GM19193 (cell line): ENCODE data around the gene AGFG2.

Experiments used
- POLR2A ChIP-seq: IDR thresholded peaks from 4 replicates; pipeline ENCODE4 v1.6.1; 2011; ENCODE audit not compliant: insufficient read depth, insufficient read length; ENCODE audit errors: extremely low read depth

Gene AGFG2

DNA sequence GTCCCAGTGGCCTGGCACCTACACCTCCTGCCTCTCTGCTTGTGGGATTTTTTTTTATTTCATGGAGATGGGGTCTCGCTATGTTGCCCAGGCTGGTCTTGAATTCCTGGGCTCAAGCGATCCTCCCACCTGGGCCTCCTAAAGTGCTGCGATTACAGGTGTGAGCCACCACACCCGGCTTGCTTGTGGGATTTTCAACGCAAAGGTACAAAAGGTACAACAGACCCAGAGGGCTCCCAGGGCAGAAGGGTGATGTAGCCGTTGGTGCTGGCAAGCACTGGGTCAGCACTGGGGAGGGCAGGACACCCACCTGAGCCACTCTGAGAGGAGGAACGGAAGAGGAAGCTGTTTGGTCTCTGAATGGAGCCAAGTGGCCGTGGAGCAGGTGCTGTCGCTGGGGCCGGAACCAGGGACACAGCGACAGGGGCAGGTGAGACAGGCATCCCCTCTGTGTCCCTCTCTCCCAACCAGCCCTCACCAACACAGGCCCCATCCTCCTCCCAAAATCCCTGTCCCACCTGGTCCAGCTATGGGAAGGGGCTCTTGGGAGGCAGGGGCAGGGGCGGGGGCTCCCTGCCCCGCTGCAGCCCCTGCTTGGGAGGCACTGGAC lies 37.5 kb downstream of the AGFG2 start:
- TF ChIP-seq POLR2A, result no peak

DNA sequence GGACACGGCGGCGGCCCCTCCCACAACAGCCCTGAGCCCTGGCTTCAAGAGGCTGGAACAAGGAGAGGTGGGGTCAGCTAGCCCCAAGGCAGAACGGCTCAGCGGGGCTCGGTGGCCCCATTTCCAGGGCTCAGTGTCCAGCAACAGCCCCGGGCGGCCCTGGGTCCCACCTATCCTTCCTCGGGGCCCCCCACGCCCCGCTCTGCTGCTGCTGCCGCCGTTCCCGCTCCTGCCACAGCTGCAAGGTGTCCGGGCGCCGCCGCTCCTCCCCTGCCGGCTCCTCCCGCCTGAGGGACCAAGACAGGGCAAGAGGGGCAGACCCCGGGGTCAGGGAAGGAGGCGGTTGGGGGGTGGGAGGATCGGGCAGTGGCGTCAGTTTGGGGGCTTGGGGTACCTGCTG lies 38.1 kb downstream of the AGFG2 start:
- TF ChIP-seq POLR2A, result no peak

DNA sequence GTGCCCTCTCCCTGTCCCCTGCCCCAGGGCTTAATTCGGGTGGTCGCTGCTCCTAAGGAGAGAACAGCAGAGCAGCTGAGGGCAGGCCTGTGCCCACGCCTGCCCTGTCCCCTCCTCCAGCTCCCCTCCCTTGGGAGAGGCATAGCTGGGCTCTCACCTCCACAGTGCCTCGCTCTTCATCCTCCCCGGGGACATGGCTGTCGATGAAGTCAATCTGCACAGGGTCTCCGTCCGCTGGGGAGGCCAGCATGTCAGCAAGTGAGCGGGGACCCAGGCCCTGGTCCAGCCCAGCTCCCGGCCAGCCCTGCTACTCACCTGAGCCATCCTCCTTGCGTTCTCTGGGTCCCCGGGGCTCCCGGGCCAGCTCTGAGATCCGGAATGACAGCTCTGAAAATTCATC lies 38.5 kb downstream of the AGFG2 start:
- TF ChIP-seq POLR2A, result no peak

DNA sequence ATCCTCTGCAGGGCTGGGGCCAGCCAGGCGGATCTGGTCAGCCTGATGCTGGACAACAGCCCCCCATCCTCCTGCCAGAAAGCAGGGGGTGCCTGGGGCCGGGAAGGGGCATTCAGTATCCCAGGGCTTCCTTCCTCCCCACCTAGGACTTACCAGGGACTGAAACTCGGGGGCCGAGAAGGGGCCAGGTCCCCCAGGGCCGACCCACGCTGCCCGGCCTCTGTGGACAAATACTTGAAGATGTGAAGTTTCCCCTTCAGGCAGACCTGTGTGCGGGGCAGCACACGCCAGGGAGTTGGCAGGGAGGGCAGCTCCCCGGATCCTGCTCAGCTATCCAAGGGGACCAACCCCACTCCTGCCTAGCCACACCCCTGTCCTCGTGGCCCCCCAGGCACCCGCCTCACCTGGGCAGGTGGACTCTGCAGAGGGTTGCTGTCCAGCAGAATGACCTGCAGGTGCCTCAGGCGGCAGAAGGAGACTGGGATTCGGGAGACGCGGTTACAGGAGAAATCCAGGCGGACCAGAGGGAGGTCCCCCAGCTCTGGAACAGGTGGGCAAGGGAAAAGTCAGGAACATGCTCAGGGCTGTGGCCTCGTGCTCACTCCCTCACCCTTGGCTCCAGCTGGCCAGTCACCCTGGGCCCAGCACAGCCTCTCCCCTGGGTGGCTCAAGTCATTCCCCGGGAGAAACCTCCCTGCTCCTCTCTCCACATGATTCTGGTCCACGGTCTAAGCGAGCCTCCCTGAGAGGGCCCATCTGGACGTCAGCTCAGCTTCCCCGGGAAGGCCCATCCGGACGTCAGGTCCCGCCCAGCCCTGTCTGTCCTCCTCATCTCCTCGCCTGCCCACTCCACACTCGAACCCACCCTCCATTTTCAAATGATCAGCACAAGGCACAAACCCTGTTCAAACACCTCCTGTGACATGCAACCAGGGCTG lies 39.5 kb downstream of the AGFG2 start:
- no peak for TF ChIP-seq POLR2A

DNA sequence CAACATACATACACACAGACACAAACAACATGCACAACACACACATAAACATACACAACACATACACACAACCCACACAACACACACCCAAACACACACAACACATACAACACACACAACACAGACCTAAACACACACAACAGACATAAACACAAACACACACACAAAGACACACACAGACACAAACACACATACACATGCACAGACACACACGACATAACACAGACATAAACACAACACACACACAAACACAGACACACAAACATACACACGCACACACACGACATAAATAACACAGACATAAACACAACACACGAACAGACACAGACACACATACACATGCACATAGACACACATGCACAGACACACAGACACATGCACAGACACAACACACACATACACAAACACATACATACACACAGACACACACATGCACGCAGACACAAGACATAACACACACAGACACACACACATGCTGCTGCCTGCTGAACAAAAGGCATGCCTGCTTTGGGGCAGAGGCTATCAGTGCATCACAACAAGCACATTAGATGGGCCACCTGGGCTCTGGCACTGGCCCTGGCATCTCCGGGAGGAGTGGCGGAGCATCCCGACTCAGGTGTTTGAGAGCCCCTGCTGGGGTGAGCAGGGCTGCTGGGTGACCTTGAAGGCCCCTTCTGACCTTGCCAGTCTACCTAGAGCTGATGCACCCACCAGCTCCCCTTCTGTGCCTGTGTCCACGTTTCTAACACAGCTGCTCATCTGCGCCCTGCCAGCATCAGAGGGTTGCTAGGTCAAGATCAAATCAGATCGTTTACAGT lies 41.7 kb downstream of the AGFG2 start:
- no peak for TF ChIP-seq POLR2A

DNA sequence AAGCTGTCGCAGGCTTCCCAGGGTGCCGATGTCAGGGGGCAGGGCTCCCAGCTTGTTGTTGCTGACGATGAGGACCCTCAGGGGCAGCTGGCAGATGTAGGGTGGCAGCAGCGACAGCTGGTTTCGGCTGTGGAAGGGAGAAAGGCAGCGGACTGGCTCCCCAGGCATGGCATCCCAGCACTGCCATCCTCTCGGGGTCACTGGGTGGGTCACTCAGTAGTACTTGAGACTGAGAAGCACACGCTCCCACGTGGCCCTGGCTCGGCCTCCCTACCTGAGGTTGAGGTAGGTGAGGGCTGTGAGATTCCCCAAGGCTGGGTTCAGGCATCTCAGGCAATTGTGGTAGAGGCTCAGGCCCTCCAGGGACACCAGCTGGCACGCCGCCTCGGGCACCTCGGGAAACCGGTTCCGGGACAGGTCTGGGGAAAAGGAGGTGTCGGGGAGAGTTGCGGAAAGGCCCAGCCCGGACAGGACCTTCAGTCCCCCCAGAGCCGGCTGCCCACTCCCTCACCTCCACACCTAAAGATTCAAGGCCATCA lies 43.1 kb downstream of the AGFG2 start:
- TF ChIP-seq POLR2A, result no peak

DNA sequence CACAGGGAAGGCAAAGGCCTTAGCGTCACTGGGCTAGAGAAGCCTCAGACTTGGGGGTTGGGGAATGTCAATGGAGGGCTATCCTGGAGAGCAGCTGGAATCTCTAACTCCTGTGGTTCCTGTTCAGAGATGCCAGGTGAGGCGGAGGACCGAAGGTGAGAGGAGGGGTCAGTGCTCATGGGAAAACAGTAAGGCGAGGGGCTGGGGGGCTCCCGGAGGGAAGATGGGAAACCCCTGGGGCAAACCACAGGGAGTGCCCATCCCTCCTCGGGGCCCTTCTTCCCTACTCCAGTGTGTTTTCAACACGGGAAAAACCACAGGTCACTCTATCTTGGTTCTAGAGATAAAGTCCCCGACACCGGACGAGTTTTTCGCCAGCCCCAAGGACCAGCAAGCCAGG lies 43.6 kb downstream of the AGFG2 start:
- no peak for TF ChIP-seq POLR2A

DNA sequence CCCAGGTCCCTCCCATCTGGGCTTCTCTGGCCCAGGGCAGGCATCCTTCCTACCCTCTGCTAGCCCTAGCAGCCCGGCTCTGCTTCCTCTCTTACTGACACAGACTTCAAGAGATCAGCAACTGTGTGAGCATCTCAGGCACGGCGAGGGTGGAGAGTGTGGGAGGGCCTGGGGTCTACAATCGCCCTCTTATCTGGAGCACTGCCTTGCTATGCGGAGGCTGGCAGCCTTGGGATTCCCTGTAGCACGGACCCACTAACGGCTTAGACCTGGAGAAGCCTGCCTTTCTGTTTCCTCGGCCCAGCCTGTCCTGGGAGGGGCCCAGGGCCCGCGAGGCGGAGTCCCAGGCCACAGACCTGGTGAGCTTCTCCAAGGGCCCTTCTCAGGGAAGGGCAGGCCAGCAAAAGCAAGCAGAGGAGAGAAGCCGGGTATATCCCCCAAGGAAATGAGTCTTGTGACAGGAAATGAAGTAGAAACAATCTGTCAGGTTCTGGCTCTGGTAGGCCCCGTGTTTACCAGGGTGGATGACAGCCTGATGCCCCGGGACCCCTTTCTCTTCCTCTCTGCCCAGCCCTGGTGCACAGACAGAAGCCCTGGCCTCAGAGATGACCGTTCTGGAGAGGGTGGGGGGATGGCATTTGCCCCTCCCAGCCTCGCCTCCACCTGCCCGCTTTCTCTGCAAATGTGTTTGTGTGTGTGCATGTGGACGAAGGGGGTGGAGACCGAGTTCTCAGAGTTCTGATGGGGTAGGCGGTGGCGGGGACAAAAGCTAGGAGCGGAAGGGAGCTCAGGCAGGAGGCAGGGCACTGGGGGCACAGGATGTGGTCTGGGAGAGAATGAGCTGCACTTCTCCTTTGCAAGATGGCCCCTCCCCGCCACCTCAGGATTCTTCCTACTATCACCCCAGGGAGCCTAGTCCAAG lies 44.4 kb downstream of the AGFG2 start:
- peak; percentile 40 for TF ChIP-seq POLR2A

DNA sequence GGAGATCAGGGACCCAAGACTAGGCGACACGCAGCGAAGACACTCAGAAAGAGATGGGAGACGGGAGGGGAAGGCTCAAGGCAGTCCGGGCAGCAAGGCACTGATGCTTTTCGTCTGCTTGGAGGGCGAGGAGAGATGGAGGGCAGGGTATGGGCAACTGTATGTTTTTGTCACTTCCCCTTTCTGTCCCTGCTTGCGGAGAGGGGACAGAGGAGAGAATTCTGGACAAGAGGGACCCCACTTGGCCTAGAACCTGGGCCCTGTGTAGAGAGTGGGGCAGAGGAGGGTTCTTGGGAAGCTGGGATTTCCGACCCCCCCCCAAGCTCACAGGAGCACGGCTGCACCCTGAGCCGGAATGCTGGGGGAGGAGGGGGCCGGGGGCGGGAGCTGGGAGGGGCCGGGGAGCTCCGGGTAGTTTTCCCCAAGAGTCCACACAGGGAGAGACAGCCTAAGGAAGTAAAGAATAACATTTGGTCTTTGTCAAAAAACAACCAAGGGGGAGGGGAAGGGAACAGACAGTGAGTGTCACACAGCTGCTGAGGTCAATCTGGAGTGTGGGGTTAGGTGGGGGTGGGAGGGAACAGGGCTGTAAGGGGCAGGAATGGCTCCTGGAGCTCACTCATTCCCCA lies 45.2 kb downstream of the AGFG2 start:
- TF ChIP-seq POLR2A, result no peak

DNA sequence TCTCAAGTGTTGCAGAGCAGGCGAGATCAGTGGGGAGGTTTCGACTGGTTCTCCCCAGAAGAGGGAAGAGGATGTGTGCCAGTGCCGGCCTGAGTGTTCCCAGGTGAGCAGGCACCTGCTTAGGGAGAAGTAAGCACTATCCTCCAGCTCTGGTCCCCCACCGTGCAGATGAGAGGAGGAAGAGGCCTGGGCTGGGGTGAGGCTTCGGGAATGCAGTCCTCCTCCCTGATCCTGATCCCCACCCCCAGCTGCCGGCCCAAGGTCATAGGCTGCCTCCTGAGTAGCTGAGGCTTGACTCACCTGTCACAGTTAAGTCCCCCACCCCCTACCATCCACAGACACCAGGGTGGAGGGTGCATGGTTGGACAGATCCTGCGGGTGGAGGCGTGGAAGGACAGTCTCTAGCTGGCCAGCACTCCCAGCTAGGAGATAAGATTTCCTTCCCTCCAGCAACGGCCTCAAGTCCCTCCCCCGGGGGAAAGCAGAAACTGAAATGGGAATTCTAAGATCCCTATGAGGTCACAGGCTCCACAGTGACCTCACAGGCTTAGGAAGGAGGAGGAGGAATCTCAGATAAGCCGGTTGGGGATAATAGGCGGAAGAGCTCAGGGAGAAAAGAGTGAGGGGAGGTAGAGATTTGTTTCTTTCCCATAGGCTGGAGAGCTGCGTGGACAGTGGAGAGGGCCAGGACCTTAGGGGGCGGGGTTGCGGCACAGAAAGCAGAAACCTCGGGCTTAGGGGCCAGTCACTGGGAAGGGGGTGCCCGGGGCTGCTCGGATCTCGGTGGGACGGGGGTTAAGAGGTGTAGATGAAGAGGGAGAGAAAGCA lies 45.9 kb downstream of the AGFG2 start:
- no peak for TF ChIP-seq POLR2A

DNA sequence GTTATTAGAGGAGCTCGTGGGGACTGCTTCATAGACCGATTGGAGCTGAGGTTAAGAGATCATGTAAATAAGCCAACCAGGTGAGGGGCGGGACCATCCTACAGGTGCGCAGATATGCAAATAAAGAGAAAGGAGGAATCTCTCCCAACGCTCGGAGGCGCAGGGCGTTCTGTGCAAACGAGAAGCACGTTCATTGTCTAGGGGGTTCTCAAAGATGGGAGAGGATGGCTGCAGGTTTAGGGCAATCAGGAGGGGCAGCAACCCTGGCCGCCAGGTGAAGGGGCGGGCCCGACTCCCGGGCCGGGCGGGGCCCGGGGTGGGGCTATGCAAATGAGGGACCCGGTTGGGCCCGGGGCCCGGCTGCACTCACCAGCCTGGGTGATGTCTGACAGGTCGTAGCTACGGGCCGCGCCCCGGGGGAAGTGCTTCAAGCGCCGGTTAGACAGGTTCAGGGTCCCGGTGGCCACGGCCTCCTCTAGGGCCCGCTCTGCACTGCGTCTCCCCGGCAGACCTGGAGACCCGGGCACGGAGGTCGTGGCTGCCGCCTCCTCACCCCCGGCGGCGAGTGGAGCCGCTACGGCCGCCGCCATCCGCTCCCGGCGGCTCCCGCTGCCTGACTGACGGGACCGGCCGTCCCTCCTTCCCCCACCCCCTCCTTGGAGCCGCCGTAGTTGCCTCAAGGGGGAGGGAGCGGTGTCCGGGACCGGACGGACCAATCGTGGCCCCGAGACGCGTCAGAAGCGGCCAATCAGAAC lies 46.7 kb downstream of the AGFG2 start, which contains the start of gene LRCH4:
Gene LRCH4, minus strand, starts transcription at position 619 of the 755 bp plus-strand sequence. Its CDS starts 29 bp downstream, at position 590.
- peak; percentile 97 for TF ChIP-seq POLR2A
